SK-N-SH (cell line): ENCODE measurements around the gene SCN3A. TPM values are rescaled to one million over a fixed set of nuclear protein-coding genes. Genes with fewer than 3 reads are reported as not detected.
A peak's percentile ranks its signal among the peaks of the same experiment; 100 is the strongest.

ENCODE experiments used
- CTCF ChIA-PET: fragments of 300-600, 350-600 bp; formaldehyde crosslinking; extraction: SDS; loops from one replicate; lab custom pipeline; 2021; lab: Yijun Ruan, JAX
- POLR2A ChIA-PET: fragments of 350-600 bp; sonication (Branson Sonifier 250); formaldehyde crosslinking; extraction: SDS; loops from one replicate; lab custom pipeline; 2020; ENCODE audit warnings: antibody characterized with exemption, inconsistent platforms; lab: Yijun Ruan, JAX
- DNase-seq: peaks from one replicate; pipeline ENCODE4 v3.0.0; 2012
- H2AFZ ChIP-seq: fragments of 200-600 bp; sonication (generic); 2 replicates; pipeline ENCODE4 v1.8.1; 2016; ENCODE audit warnings: antibody characterized with exemption, mild to moderate bottlenecking, low read depth
- H3F3A ChIP-seq: fragments of 200-600 bp; sonication (generic); replicated peaks from 2 replicates; pipeline ENCODE3; 2016; ENCODE audit warnings: antibody characterized with exemption, mild to moderate bottlenecking; ENCODE audit not compliant: insufficient read depth
- H3K27ac ChIP-seq, 2 experiments: fragments of 200-500 bp in 1 of 2; fragments of 200-600 bp in 1 of 2; sonication (Bioruptor generic) in 1 of 2; sonication (generic), shearing (Covaris generic) in 1 of 2; 2 replicates each; pipeline versions ENCODE4 v1.5.1 to v1.6.1; 2014 to 2016; ENCODE audit warnings: low read depth in 2 of 2, inconsistent platforms in 1 of 2, low read length in 1 of 2, mild to moderate bottlenecking in 1 of 2, mixed read lengths in 1 of 2
- H3K27me3 ChIP-seq: fragments of 200-600 bp; sonication (generic), shearing (Covaris generic); 2 replicates; pipeline ENCODE4 v1.6.1; 2016; ENCODE audit warnings: mixed run types; ENCODE audit not compliant: insufficient read depth
- H3K36me3 ChIP-seq, 2 experiments: fragments of 200-500 bp in 1 of 2; fragments of 200-600 bp in 1 of 2; sonication (Bioruptor generic) in 1 of 2; sonication (generic) in 1 of 2; replicated peaks in 1 of 2; 2 replicates each; pipeline versions ENCODE3 to v1.5.1; 2014 to 2016; ENCODE audit warnings: low read length in 1 of 2, mild to moderate bottlenecking in 1 of 2; ENCODE audit not compliant: insufficient read depth in 2 of 2, control insufficient read depth in 1 of 2
- H3K4me1 ChIP-seq, 2 experiments: fragments of 200-500 bp in 1 of 2; fragments of 200-600 bp in 1 of 2; sonication (Bioruptor generic) in 1 of 2; sonication (generic), shearing (Covaris generic) in 1 of 2; 2 replicates each; pipeline versions ENCODE4 v1.5.1 to v1.6.1; 2014 to 2016; ENCODE audit warnings: low read depth in 1 of 2, low read length in 1 of 2, mixed run types in 1 of 2; ENCODE audit not compliant: insufficient read depth in 2 of 2, control insufficient read depth in 1 of 2
- H3K4me2 ChIP-seq: fragments of 200-600 bp; sonication (generic), shearing (Covaris generic); 2 replicates; pipeline ENCODE4 v1.6.1; 2017; ENCODE audit warnings: mixed run types
- H3K4me3 ChIP-seq, 2 experiments: fragments of 200-500 bp in 1 of 2; fragments of 200-600 bp in 1 of 2; sonication (Bioruptor generic) in 1 of 2; sonication (generic), shearing (Covaris generic) in 1 of 2; 2 replicates each; pipeline versions ENCODE4 v1.5.1 to v1.8.1; 2014 to 2016; ENCODE audit warnings: low read depth in 2 of 2, inconsistent platforms in 1 of 2, low read length in 1 of 2, mild to moderate bottlenecking in 1 of 2, mixed read lengths in 1 of 2, moderate library complexity in 1 of 2
- H3K79me2 ChIP-seq: fragments of 200-600 bp; sonication (generic); 2 replicates; pipeline ENCODE4 v1.8.1; 2017; ENCODE audit warnings: mild to moderate bottlenecking; ENCODE audit not compliant: insufficient read depth
- H3K9ac ChIP-seq: fragments of 200-600 bp; sonication (generic); 2 replicates; pipeline ENCODE4 v1.6.1; 2017; ENCODE audit warnings: mixed run types
- H3K9me2 ChIP-seq: fragments of 200-600 bp; sonication (generic); 2 replicates; pipeline ENCODE4 v1.6.1; 2017; ENCODE audit warnings: mixed run types
- H3K9me3 ChIP-seq: fragments of 200-600 bp; sonication (generic); 2 replicates; pipeline ENCODE4 v1.6.1; 2017; ENCODE audit warnings: mixed run types, mild to moderate bottlenecking, moderate library complexity
- H4K20me1 ChIP-seq: fragments of 200-600 bp; sonication (generic); 2 replicates; pipeline ENCODE4 v1.6.1; 2017; ENCODE audit warnings: mild to moderate bottlenecking, mixed run types; ENCODE audit not compliant: insufficient read depth
- CHD2 ChIP-seq: fragments of 150-350 bp; IDR thresholded peaks from 2 replicates; pipeline ENCODE4 v1.6.1; 2018; ENCODE audit warnings: low read length; ENCODE audit not compliant: partially characterized antibody
- CTCF ChIP-seq: fragments of 200-600 bp; sonication (generic); IDR thresholded peaks from 2 replicates; pipeline ENCODE4 v1.6.1; 2017; ENCODE audit warnings: antibody characterized with exemption, mild to moderate bottlenecking, moderate library complexity
- EP300 ChIP-seq, 2 experiments: IDR thresholded peaks; 2 replicates each; pipeline versions ENCODE4 v1.4.0 to v1.6.1; 2012; ENCODE audit warnings: borderline replicate concordance in 1 of 2, low read depth in 1 of 2, low read length in 1 of 2
- EZH2phosphoT487 ChIP-seq: fragments of 200-600 bp; sonication (generic); IDR thresholded peaks from 2 replicates; pipeline ENCODE4 v1.6.1; 2017; ENCODE audit warnings: low read depth, mixed run types, mild to moderate bottlenecking, antibody characterized with exemption, moderate library complexity, borderline replicate concordance
- FOSL2 ChIP-seq: IDR thresholded peaks from 2 replicates; pipeline ENCODE4 v1.4.0; 2012; ENCODE audit warnings: low read depth, mild to moderate bottlenecking, moderate library complexity, borderline replicate concordance
- FOXJ3 ChIP-seq: sonication (generic); formaldehyde crosslinking; IDR thresholded peaks from 2 replicates; pipeline ENCODE4 v1.5.1; 2020; ENCODE audit warnings: mild to moderate bottlenecking, missing genetic modification reagents
- FOXM1 ChIP-seq: IDR thresholded peaks from 2 replicates; pipeline ENCODE4 v1.4.0; 2012; ENCODE audit warnings: low read depth, mild to moderate bottlenecking
- GABPA ChIP-seq: IDR thresholded peaks from 2 replicates; pipeline ENCODE4 v1.4.0; 2012; ENCODE audit warnings: low read depth, mild to moderate bottlenecking
- GATA2 ChIP-seq: sonication (generic); formaldehyde crosslinking; IDR thresholded peaks from 2 replicates; pipeline ENCODE4 v1.5.0; 2020; ENCODE audit warnings: mild to moderate bottlenecking, missing genetic modification reagents
- IRF3 ChIP-seq: fragments of 150-350 bp; IDR thresholded peaks from 2 replicates; pipeline ENCODE4 v1.6.1; 2016; ENCODE audit warnings: mild to moderate bottlenecking, low read depth, low read length
- JUND ChIP-seq: IDR thresholded peaks from 2 replicates; pipeline ENCODE4 v1.4.0; 2012
- NFIC ChIP-seq: IDR thresholded peaks from 2 replicates; pipeline ENCODE4 v1.4.0; 2012; ENCODE audit warnings: borderline replicate concordance
- NRF1 ChIP-seq: IDR thresholded peaks from 2 replicates; pipeline ENCODE4 v1.6.1; 2012; ENCODE audit warnings: low read depth, mild to moderate bottlenecking, low read length
- PBX3 ChIP-seq: IDR thresholded peaks from 2 replicates; pipeline ENCODE4; 2012
- RAD21 ChIP-seq: IDR thresholded peaks from 2 replicates; pipeline ENCODE4 v1.6.1; 2012; ENCODE audit warnings: mild to moderate bottlenecking, low read length
- RCOR1 ChIP-seq: fragments of 150-350 bp; IDR thresholded peaks from 2 replicates; pipeline ENCODE4 v1.6.1; 2017; ENCODE audit warnings: antibody characterized with exemption, low read length
- REST ChIP-seq: IDR thresholded peaks from 2 replicates; pipeline ENCODE4 v1.6.1; 2012; ENCODE audit warnings: mild to moderate bottlenecking, low read depth, low read length, moderate library complexity
- RFX5 ChIP-seq: IDR thresholded peaks from 2 replicates; pipeline ENCODE4 v1.6.1; 2012; ENCODE audit warnings: mild to moderate bottlenecking, improper control_type of control experiment, low read length
- TAF1 ChIP-seq: IDR thresholded peaks from 2 replicates; pipeline ENCODE4 v1.6.1; 2012; ENCODE audit warnings: low read depth, mild to moderate bottlenecking, low read length, moderate library complexity, borderline replicate concordance
- TCF12 ChIP-seq: IDR thresholded peaks from 2 replicates; pipeline ENCODE4 v1.4.0; 2012
- TEAD4 ChIP-seq: IDR thresholded peaks from 2 replicates; pipeline ENCODE4 v1.4.0; 2012; ENCODE audit warnings: mild to moderate bottlenecking, borderline replicate concordance; ENCODE audit not compliant: insufficient read depth
- USF1 ChIP-seq: IDR thresholded peaks from 2 replicates; pipeline ENCODE4 v1.4.0; 2012; ENCODE audit warnings: low read depth, borderline replicate concordance
- USF2 ChIP-seq: fragments of 150-350 bp; IDR thresholded peaks from 2 replicates; pipeline ENCODE4 v1.6.1; 2017; ENCODE audit warnings: antibody characterized with exemption, low read length, low read depth, borderline replicate concordance
- WGBS: methylation state at CpG from one replicate; pipeline ENCODE4 v1.1.6; 2017; ENCODE audit warnings: low lambda C conversion rate; 5-methylcytosine and 5-hydroxymethylcytosine counted together
- polyA plus RNA-seq, 3 experiments: library from polyadenylated mRNA; depleted of rRNA; stranded (reverse); fragments of >200 nt; gene quantifications; 2 replicates each; pipeline ENCODE4 v1.2.3, GENCODE V29; 2012

The SCN3A gene
- polyA plus RNA-seq, 1 of the 3 experiments (the other 2 are of a cell fraction) = 0.33 TPM

GRCh38 chr2:165055082-165055851 is 148.6 kb downstream of the SCN3A start:
- POLR2A ChIA-PET = no interaction called here
- Histone ChIP-seq H3K4me2 (no peak overlapping the region), H4K20me1 (no peaks in the 10 kb centered on the region), H3K27me3 (no peaks in the 10 kb centered on the region), H3K9me2 (no peaks in the 10 kb centered on the region), H3K9ac (no peak overlapping the region), H3K36me3 (no peaks in the 10 kb centered on the region), H3F3A (no peaks in the 10 kb centered on the region), H3K4me1 (peaks cover 0 to 11% of the 10 kb centered on the region in 2 experiments; a peak in 2 of 4 replicates), H3K4me3 (no peak overlapping the region; a peak in 1 of 4 replicates), H3K27ac (peak overlapping the region in 1 of 2 experiments; percentile 89; a peak in 2 of 4 replicates), H3K9me3 (no peaks in the 10 kb centered on the region), H2AFZ (no peak overlapping the region), H3K79me2 (no peaks in the 10 kb centered on the region)
- peak; percentile 49 for DNase-seq
- WGBS = 37% methylated on average over 6 of the region's 6 CpGs
- CTCF ChIA-PET = interaction anchor here (1.0 to 2.9 kb wide), 5 partner anchors 9 to 149 kb away, joined by 3 to 19 read pairs (median 6); partner anchors contain the start of gene SCN3A
- TF ChIP-seq FOXJ3 (peak; percentile 41; the same call in 1 of the 2 replicates), FOSL2 (peak; percentile 19; the same call in 1 of the 2 replicates), USF1 (no peak), JUND (peak; percentile 44; the same call in 1 of the 2 replicates), RAD21 (no peak), REST (no peak), NFIC (no peak), FOXM1 (no peak), RFX5 (no peak), TCF12 (peak; percentile 37; the same call in 1 of the 2 replicates), TAF1 (no peak), TEAD4 (no peak), NRF1 (no peak), GABPA (no peak), EZH2phosphoT487 (no peak), IRF3 (no peak), CHD2 (peak; percentile 68), EP300 (IDR thresholded peaks at IDR 0.05; ENCODE audit: borderline replicate concordance in 1 of 2, low read depth in 1 of 2, low read length in 1 of 2) (peak in 1 of 2 experiments; percentile 53; a peak in 1 of 4 replicates), CTCF (no peak), RCOR1 (peak; percentile 58; the same call in 1 of the 2 replicates), GATA2 (CRISPR knock-in tag) (peak; percentile 90), PBX3 (no peak), USF2 (no peak)
